IMR-90 (cell line): ENCODE measurements around the gene ZNF813. TPM values are rescaled to one million over a fixed set of nuclear protein-coding genes. Genes with fewer than 3 reads are reported as not detected.

Experiments
- ATAC-seq: fragments of 200-7000 bp; cut with Tn5 transposase; 2 replicates; pipeline ENCODE4 v1.9.1; 2020; ENCODE audit warnings: low read depth, mild to moderate bottlenecking, moderate library complexity
- BruUV-seq: library from RNA; stranded (reverse); fragments of 400-500 nt; replicated peaks from 2 replicates; lab custom pipeline; 2021; lab: Mats Ljungman, UMichigan
- CTCF ChIA-PET: fragments of 300-600 bp; formaldehyde crosslinking; extraction: SDS; loops from one replicate; lab custom pipeline; 2021; ENCODE audit warnings: antibody characterized with exemption; lab: Yijun Ruan, JAX
- POLR2A ChIA-PET: fragments of 300-600 bp; sonication (Branson Sonifier 250); formaldehyde crosslinking; loops from one replicate; lab custom pipeline; 2022; ENCODE audit warnings: antibody characterized with exemption; ENCODE audit not compliant: unreplicated experiment; lab: Charles Lee
- DNase-seq: peaks from one replicate; pipeline ENCODE4 v3.0.0; 2013
- H2AFZ ChIP-seq: replicated peaks from 2 replicates; pipeline ENCODE3; 2013; ENCODE audit warnings: low read length, mild to moderate bottlenecking; ENCODE audit not compliant: poor library complexity
- H2AK5ac ChIP-seq: 2 replicates; pipeline ENCODE4 v1.6.1; 2013; ENCODE audit warnings: low read depth, low read length, inconsistent platforms
- H2AK9ac ChIP-seq: replicated peaks from 2 replicates; pipeline ENCODE3; 2013; ENCODE audit warnings: mild to moderate bottlenecking, low read depth, low read length, moderate library complexity; ENCODE audit not compliant: poor library complexity
- H2BK120ac ChIP-seq: 2 replicates; pipeline ENCODE4 v1.6.1; 2013; ENCODE audit warnings: low read depth, low read length, inconsistent platforms
- H2BK15ac ChIP-seq: 3 replicates; pipeline ENCODE4 v1.6.1; 2013; ENCODE audit warnings: low read depth, low read length, inconsistent platforms
- H2BK20ac ChIP-seq: 2 replicates; pipeline ENCODE4 v1.6.1; 2013; ENCODE audit warnings: low read depth, mild to moderate bottlenecking, inconsistent platforms, low read length, moderate library complexity
- H2BK5ac ChIP-seq: 2 replicates; pipeline ENCODE4 v1.6.1; 2013; ENCODE audit warnings: mild to moderate bottlenecking, low read depth, low read length, inconsistent platforms; ENCODE audit not compliant: poor library complexity, severe bottlenecking
- H3K14ac ChIP-seq: replicated peaks from 2 replicates; pipeline ENCODE4 v1.6.1; 2013; ENCODE audit warnings: low read depth, low read length, inconsistent platforms
- H3K18ac ChIP-seq: 2 replicates; pipeline ENCODE4 v1.6.1; 2013; ENCODE audit warnings: low read depth, low read length, control low read depth
- H3K23ac ChIP-seq: 2 replicates; pipeline ENCODE4 v1.6.1; 2013; ENCODE audit warnings: low read depth, low read length, inconsistent platforms
- H3K27ac ChIP-seq: 2 replicates; pipeline ENCODE4 v1.5.1; 2013; ENCODE audit warnings: mild to moderate bottlenecking, control low read depth, low read length; ENCODE audit not compliant: insufficient read depth
- H3K27me3 ChIP-seq: 2 replicates; pipeline ENCODE4 v1.6.1; 2013; ENCODE audit warnings: low read length; ENCODE audit not compliant: control insufficient read depth, insufficient read depth
- H3K36me3 ChIP-seq: 2 replicates; pipeline ENCODE4 v1.6.1; 2013; ENCODE audit warnings: low read length, mixed read lengths; ENCODE audit not compliant: control insufficient read depth, insufficient read depth
- H3K4ac ChIP-seq: 2 replicates; pipeline ENCODE4 v1.6.1; 2013; ENCODE audit warnings: low read depth, low read length, inconsistent platforms
- H3K4me1 ChIP-seq: 2 replicates; pipeline ENCODE4 v1.6.1; 2013; ENCODE audit warnings: low read length, mixed read lengths; ENCODE audit not compliant: control insufficient read depth, insufficient read depth
- H3K4me2 ChIP-seq: 2 replicates; pipeline ENCODE4 v1.6.1; 2013; ENCODE audit warnings: low read depth, mild to moderate bottlenecking, control low read depth, low read length, moderate library complexity
- H3K4me3 ChIP-seq: 2 replicates; pipeline ENCODE4 v1.5.1; 2013; ENCODE audit warnings: low read depth, mild to moderate bottlenecking, control low read depth, low read length, moderate library complexity; ENCODE audit not compliant: insufficient read depth
- H3K56ac ChIP-seq: 2 replicates; pipeline ENCODE4 v1.6.1; 2013; ENCODE audit warnings: low read length, inconsistent platforms; ENCODE audit not compliant: insufficient read depth; ENCODE audit errors: extremely low read depth
- H3K79me1 ChIP-seq, 2 experiments: 2 replicates each; pipeline ENCODE4 v1.6.1; 2013; ENCODE audit warnings: low read length in 2 of 2, inconsistent platforms in 1 of 2, low read depth in 1 of 2
- H3K9ac ChIP-seq: 2 replicates; pipeline ENCODE4 v1.6.1; 2013; ENCODE audit warnings: low read depth, low read length, control low read depth
- H3K9me1 ChIP-seq: 2 replicates; pipeline ENCODE4 v1.6.1; 2013; ENCODE audit warnings: low read length, inconsistent platforms; ENCODE audit not compliant: insufficient read depth
- H3K9me3 ChIP-seq: 2 replicates; pipeline ENCODE4 v1.6.1; 2013; ENCODE audit warnings: low read length; ENCODE audit not compliant: control insufficient read depth, insufficient read depth
- H4K20me1 ChIP-seq: 2 replicates; pipeline ENCODE4 v1.6.1; 2013; ENCODE audit warnings: low read length, inconsistent platforms; ENCODE audit not compliant: insufficient read depth
- H4K5ac ChIP-seq: 2 replicates; pipeline ENCODE4 v1.6.1; 2013; ENCODE audit warnings: mild to moderate bottlenecking, low read depth, low read length, control low read depth
- H4K8ac ChIP-seq, 2 experiments: 2 replicates each; pipeline ENCODE4 v1.6.1; 2013; ENCODE audit warnings: low read depth in 2 of 2, low read length in 2 of 2, control low read depth in 1 of 2, inconsistent platforms in 1 of 2
- H4K91ac ChIP-seq: 2 replicates; pipeline ENCODE4 v1.6.1; 2013; ENCODE audit warnings: low read depth, low read length, inconsistent platforms; ENCODE audit not compliant: insufficient read depth
- BHLHE40 ChIP-seq: fragments of 150-350 bp; IDR thresholded peaks from 2 replicates; pipeline ENCODE4 v1.6.1; 2016; ENCODE audit warnings: mild to moderate bottlenecking, low read depth, low read length
- CEBPB ChIP-seq: IDR thresholded peaks from 2 replicates; pipeline ENCODE4 v1.6.1; 2012; ENCODE audit warnings: low read depth, low read length, improper control_type of control experiment
- CHD1 ChIP-seq: IDR thresholded peaks from 2 replicates; pipeline ENCODE4 v1.6.1; 2012; ENCODE audit warnings: low read depth, low read length, improper control_type of control experiment
- FOS ChIP-seq: fragments of 150-350 bp; IDR thresholded peaks from 2 replicates; pipeline ENCODE4 v1.6.1; 2016; ENCODE audit warnings: low read depth, low read length
- MAFK ChIP-seq: IDR thresholded peaks from 2 replicates; pipeline ENCODE4 v1.6.1; 2012; ENCODE audit warnings: low read depth, low read length, improper control_type of control experiment
- MAZ ChIP-seq: IDR thresholded peaks from 2 replicates; pipeline ENCODE4 v1.6.1; 2012; ENCODE audit warnings: low read depth, mild to moderate bottlenecking, low read length, improper control_type of control experiment, moderate library complexity, borderline replicate concordance
- MXI1 ChIP-seq: IDR thresholded peaks from 2 replicates; pipeline ENCODE4 v1.6.1; 2012; ENCODE audit warnings: low read depth, mild to moderate bottlenecking, low read length, moderate library complexity, borderline replicate concordance
- NFE2L2 ChIP-seq: fragments of 150-350 bp; IDR thresholded peaks from 2 replicates; pipeline ENCODE4 v1.6.1; 2016; ENCODE audit warnings: low read depth, mild to moderate bottlenecking, low read length
- POLR2A ChIP-seq: IDR thresholded peaks from 2 replicates; pipeline ENCODE4 v1.6.1; 2012; ENCODE audit warnings: mild to moderate bottlenecking, low read depth, low read length
- RAD21 ChIP-seq: IDR thresholded peaks from 2 replicates; pipeline ENCODE4 v1.6.1; 2012; ENCODE audit warnings: low read length, improper control_type of control experiment
- RCOR1 ChIP-seq: IDR thresholded peaks from 2 replicates; pipeline ENCODE4 v1.6.1; 2012; ENCODE audit warnings: mild to moderate bottlenecking, low read length, improper control_type of control experiment; ENCODE audit not compliant: insufficient replicate concordance
- RFX5 ChIP-seq: IDR thresholded peaks from 2 replicates; pipeline ENCODE4 v1.8.0; 2012; ENCODE audit warnings: low read depth, mild to moderate bottlenecking, low read length, moderate library complexity
- SMC3 ChIP-seq: fragments of 150-350 bp; IDR thresholded peaks from 2 replicates; pipeline ENCODE4 v1.6.1; 2016; ENCODE audit warnings: low read depth, mild to moderate bottlenecking, antibody characterized with exemption, low read length, moderate library complexity
- WGBS, 2 experiments: methylation state at CpG; one replicate each; pipeline versions ENCODE4 v1.1.5 to v1.1.7; 2013; ENCODE audit warnings: missing lambda C conversion rate in 2 of 2; ENCODE audit not compliant: insufficient read length in 1 of 2; ENCODE audit errors: extremely low coverage in 2 of 2; 5-methylcytosine and 5-hydroxymethylcytosine counted together
- dilution Hi-C: fragments of 300-500 bp; cut with HindIII; formaldehyde crosslinking; loops from one replicate; pipeline ENCODE4 v1.14.3; 2018; ENCODE audit warnings: low sequenced_read_pairs; ENCODE audit not compliant: unreplicated experiment
- in situ Hi-C: fragments of 300-500 bp; cut with MboI; formaldehyde crosslinking; loops from 3 replicates; pipeline ENCODE4 v1.14.3; 2019; ENCODE audit warnings: low sequenced_read_pairs, inconsistent platforms, mixed read lengths
- intact Hi-C: fragments of 100-400 bp; cut with micrococcal nuclease; formaldehyde crosslinking; loops from 2 replicates; pipeline ENCODE4 v1.10.0; 2022
- polyA plus RNA-seq, 3 experiments: library from polyadenylated mRNA; depleted of rRNA; stranded (reverse); fragments of >200 nt; gene quantifications; 2 replicates each; pipeline ENCODE4 v1.2.3, GENCODE V29; 2012; ENCODE audit warnings: low replicate concordance in 1 of 3
- total RNA-seq: library from RNA; depleted of rRNA; stranded (reverse); fragments of >200 nt; gene quantifications from 2 replicates; pipeline ENCODE4 v1.2.3, GENCODE V29; 2012
- TF ChIP-seq, protein P1 (sequence below): conservative IDR thresholded peaks from 2 replicates; pipeline ENCODE4 v1.5.1; 2012; ENCODE audit warnings: mild to moderate bottlenecking, low read depth, low read length, improper control_type of control experiment
- TF ChIP-seq, protein P2 (sequence below): fragments of 150-350 bp; IDR thresholded peaks from 2 replicates; pipeline ENCODE4 v1.6.1; 2017; ENCODE audit warnings: mild to moderate bottlenecking, antibody characterized with exemption, low read length, low read depth

The ZNF813 gene
- total and polyA plus RNA-seq, 2 of the 4 experiments (the other 2 are of a cell fraction): 0.82 to 3.4 TPM

DNA sequence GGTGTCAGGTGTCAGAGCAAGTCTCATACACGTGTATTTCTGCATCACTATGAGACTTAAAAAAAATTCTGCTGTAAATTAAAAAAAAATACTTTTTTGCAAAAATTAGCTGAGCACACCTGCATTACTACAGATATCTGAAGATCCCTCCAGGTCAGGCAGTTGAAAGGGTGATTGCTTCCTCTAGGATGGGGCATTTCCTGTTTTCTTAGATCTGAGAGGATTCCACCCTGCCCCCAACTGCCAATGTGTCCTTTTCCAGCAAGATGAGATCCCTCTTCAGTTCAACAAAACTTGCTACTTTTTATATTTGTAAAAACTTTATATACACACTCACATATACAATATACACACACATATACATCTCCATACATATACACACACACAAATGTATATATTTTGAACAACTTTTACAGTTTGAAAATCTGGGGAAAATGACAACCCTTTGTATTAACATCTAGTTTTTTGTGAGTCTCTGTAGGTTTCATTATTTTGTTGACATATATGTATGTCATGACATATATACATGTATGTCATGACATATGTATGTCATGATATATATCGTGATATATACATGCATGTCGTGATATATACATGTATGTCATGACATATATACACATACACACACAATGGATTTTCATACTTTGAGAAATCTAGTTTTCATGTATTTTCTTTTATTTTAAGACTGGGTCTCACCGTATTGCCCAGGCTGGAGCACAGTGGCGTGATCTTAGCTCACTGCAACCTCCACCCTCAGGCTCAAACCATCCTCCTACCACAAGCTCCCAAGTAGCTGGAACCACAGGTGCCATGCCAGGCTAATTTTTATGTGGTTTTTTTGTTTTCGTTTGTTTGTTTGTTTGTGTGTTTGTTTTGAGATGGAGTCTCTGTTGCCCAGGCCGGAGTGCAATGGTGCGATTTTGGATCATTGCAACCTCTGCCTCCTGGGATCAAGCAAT, 17.8 kb downstream of the ZNF813 start (continued):
- TF ChIP-seq MXI1: no peak
- no peak for TF ChIP-seq FOS

DNA sequence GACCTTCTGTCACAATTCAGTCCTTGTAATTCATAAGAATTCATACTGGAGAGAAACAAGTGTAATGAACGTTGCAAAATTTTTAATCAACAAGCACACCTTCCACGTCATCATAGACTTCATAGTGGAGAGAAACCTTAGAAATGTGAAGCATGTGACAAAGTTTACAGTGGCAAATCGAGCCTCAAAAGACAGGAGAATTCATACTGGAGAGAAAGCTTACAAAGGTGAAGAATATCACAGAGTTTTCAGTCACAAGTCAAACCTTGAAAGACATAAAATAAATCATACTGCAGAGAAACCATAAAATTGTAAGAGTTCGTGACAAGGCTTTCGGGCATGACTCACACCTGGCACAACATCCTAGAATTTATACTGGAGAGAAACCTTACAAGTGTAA, 24.6 kb downstream of the ZNF813 start:
- Histone ChIP-seq H2BK15ac (no peak overlapping the region), H4K91ac (no peak overlapping the region), H3K9me3 (peaks cover 17% of the 10 kb centered on the region), H4K8ac (no peak overlapping the region), H3K36me3 (peaks cover 17% of the 10 kb centered on the region), H3K18ac (no peak overlapping the region), H2AK5ac (no peak overlapping the region), H3K9me1 (no peaks in the 10 kb centered on the region), H2BK20ac (no peak overlapping the region), H3K56ac (no peak overlapping the region), H4K5ac (no peak overlapping the region), H3K27ac (no peak overlapping the region), H2AK9ac (no peak overlapping the region), H3K4me3 (no peak overlapping the region), H3K4ac (no peak overlapping the region), H3K9ac (no peak overlapping the region), H2BK120ac (no peak overlapping the region), H3K27me3 (no peaks in the 10 kb centered on the region), H4K20me1 (no peaks in the 10 kb centered on the region), H3K14ac (no peak overlapping the region), H3K79me1 (no peaks in the 10 kb centered on the region), H2AFZ (no peak overlapping the region), H3K4me2 (no peak overlapping the region), H3K4me1 (no peaks in the 10 kb centered on the region), H3K23ac (no peak overlapping the region), H2BK5ac (no peak overlapping the region)
- DNase-seq: no peak
- WGBS, 2 experiments: no CpG with 5 or more reads among the region's 5 CpGs
- ChIA-PET POLR2A (no interaction called here), CTCF (no interaction called here)
- BruUV-seq: no TSS peak
- ATAC-seq: no peak
- intact Hi-C loops (no loop called here), in situ Hi-C loops (no loop called here), dilution Hi-C loops (no loop called here)
- TF ChIP-seq RAD21: no peak
- no peak for TF ChIP-seq NFE2L2
- no peak for TF ChIP-seq POLR2A
- no peak for TF ChIP-seq CEBPB
- TF ChIP-seq RFX5: no peak
- TF ChIP-seq MAFK: no peak
- TF ChIP-seq SMC3: no peak
- no peak for TF ChIP-seq MXI1
- TF ChIP-seq, protein P1, sequence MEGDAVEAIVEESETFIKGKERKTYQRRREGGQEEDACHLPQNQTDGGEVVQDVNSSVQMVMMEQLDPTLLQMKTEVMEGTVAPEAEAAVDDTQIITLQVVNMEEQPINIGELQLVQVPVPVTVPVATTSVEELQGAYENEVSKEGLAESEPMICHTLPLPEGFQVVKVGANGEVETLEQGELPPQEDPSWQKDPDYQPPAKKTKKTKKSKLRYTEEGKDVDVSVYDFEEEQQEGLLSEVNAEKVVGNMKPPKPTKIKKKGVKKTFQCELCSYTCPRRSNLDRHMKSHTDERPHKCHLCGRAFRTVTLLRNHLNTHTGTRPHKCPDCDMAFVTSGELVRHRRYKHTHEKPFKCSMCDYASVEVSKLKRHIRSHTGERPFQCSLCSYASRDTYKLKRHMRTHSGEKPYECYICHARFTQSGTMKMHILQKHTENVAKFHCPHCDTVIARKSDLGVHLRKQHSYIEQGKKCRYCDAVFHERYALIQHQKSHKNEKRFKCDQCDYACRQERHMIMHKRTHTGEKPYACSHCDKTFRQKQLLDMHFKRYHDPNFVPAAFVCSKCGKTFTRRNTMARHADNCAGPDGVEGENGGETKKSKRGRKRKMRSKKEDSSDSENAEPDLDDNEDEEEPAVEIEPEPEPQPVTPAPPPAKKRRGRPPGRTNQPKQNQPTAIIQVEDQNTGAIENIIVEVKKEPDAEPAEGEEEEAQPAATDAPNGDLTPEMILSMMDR: no peak
- TF ChIP-seq CHD1: no peak
- no peak for TF ChIP-seq BHLHE40
- TF ChIP-seq, protein P2, sequence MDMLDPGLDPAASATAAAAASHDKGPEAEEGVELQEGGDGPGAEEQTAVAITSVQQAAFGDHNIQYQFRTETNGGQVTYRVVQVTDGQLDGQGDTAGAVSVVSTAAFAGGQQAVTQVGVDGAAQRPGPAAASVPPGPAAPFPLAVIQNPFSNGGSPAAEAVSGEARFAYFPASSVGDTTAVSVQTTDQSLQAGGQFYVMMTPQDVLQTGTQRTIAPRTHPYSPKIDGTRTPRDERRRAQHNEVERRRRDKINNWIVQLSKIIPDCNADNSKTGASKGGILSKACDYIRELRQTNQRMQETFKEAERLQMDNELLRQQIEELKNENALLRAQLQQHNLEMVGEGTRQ: no peak
- TF ChIP-seq RCOR1: no peak
- no peak for TF ChIP-seq FOS
- no peak for TF ChIP-seq MAZ
